Retinal pigment epithelial cell (primary cell): ENCODE data around the gene NUDCD3.

Source experiments
- DNase-seq: peaks from one replicate; pipeline ENCODE4 v3.0.0-alpha.2; 2010; ENCODE audit warnings: low read depth
- H3K4me3 ChIP-seq: 2 replicates; pipeline ENCODE4 v1.5.1; 2011; ENCODE audit warnings: mild to moderate bottlenecking, low read length, control low read depth, moderate library complexity
- CTCF ChIP-seq: conservative IDR thresholded peaks from 2 replicates; pipeline ENCODE4 v1.5.1; 2011; ENCODE audit warnings: low read depth, low read length, control low read depth, inconsistent platforms

The NUDCD3 gene

DNA sequence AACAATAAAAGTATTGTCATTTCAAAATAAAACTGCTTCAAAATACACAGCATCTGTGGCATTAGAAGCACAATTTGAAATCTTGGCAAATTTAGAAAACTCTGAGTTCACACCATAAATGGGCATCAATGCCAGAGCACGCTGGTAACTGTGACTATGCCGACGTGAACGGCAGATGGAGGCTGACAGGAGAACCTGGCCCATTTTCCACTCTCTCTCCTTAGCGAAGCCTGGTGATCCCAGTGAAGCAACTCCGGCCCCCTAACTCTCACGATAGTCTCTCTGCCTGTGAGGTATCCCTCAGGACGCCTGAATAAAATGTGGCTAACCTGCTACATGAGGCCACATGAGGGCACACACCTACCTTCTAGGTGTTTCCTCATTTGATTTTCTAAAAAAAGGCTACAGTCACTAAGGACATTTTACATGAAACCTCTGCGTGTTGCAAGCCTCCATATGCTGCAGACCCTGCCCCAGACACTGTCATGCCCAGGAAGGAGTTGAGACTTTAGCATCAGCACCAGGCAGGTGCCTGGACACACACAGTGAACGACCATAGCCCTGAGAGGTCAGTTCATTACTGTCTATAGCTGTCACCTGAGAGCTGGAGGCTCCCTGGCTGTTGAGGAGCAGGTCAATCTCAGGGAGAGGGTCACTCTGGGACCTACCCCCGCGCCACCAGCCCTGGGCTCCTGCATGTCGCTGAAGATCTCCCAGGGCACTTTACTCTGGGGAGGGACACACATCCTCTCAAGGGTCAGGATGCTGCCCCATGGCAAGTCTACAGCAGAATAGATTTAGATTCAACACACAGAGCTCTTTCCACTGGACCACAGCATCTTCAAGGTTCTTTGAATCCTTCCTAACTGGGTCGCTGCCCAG, 102.1 kb downstream of the NUDCD3 start:
- no peak for DNase-seq
- no peak overlapping the region for H3K4me3 ChIP-seq
- TF ChIP-seq CTCF, result no peak

- TF ChIP-seq CTCF, result no peak
- no peak for DNase-seq
- H3K4me3 ChIP-seq, result no peak overlapping the region
These were observed 103.1 kb downstream of the NUDCD3 start for GRCh38 chr7:44387389-44387788.

GRCh38 chr7:44386139-44386913, 104.1 kb downstream of the NUDCD3 start:
- no peak for DNase-seq
- no peak for TF ChIP-seq CTCF
- H3K4me3 ChIP-seq, result no peak overlapping the region

GRCh38 chr7:44385434-44386138, 104.9 kb downstream of the NUDCD3 start:
- no peak for DNase-seq
- no peak for TF ChIP-seq CTCF
- H3K4me3 ChIP-seq, result no peak overlapping the region

DNA sequence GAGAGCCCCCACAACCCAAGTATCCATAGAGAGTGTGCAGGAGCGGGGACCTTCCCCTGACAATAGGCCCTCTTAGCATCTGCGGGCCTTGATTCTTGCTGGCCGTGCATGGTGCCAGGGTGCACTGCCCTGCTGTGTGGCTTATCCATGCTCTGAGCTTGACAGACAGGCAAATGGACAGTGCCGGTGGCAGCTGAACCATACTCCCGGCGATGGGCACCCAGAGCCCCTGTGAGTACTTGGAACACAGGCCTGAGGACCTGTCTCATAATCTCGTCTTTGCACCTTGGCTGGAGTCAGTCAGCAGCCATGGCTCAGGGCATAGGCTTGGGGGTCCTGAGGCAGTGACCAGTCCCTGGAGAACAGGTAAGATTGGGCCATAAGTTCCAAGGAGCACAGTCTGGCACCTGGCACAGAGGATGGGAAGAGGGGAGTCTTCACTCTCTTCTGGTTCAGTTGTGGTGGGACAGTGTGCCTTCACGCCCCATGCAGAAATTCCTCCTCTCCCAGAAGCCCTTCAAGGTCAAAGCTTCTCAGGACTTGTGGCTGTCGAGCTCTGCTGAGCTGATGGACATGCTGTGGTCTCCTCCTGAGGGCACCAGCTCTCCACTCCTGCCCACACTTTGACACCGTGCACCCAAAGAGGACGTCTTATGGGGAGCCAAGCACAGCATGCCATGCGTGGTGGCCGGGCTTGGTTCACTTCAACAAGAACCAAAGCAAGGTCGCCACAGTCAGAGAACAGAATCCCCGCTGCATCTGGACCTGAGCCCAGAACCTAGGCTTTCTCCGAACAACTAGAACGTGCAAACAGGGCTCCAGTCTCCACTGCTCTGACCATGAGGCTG, 105.6 kb downstream of the NUDCD3 start:
- TF ChIP-seq CTCF, result no peak
- DNase-seq, result no peak
- no peak overlapping the region for H3K4me3 ChIP-seq

DNA sequence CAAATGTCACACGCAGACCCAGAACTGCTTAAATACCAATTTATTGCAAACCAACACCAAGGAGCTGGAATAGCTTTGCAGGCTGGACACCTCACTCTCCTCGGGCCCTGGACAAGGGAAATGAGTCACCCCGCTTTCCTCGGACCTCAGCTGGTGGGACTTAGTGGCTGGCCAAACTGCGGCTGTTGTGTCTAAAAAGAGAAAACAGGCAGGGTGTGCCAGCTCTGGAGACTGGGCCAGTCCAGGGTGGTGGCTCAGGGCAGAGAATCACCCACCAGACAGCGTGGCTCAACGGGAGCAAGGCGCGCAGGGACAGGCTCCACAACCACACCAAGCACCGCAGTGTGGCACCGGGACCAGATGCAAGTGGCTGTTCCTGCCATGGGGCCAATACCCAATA, 106.9 kb downstream of the NUDCD3 start:
- no peak for DNase-seq
- H3K4me3 ChIP-seq, result no peak overlapping the region
- TF ChIP-seq CTCF, result no peak
